Loucy (cell line): ENCODE results near the gene PRKN.

Experiments used
- H2AFZ ChIP-seq: fragments of 200-600 bp; sonication (generic); 2 replicates; pipeline ENCODE4 v1.6.0; 2016; ENCODE audit warnings: antibody characterized with exemption, mild to moderate bottlenecking, low read length, moderate library complexity
- H3F3A ChIP-seq: fragments of 200-600 bp; 2 replicates; pipeline ENCODE4 v1.6.0; 2016; ENCODE audit warnings: antibody characterized with exemption, low read depth, mild to moderate bottlenecking
- H3K27me3 ChIP-seq: fragments of 200-600 bp; sonication (generic); 2 replicates; pipeline ENCODE4 v1.6.1; 2014; ENCODE audit warnings: low read length, mild to moderate bottlenecking; ENCODE audit not compliant: insufficient read depth, poor library complexity, severe bottlenecking
- H3K36me3 ChIP-seq: fragments of 200-600 bp; sonication (generic); 2 replicates; pipeline ENCODE4 v1.6.1; 2016; ENCODE audit warnings: low read length; ENCODE audit not compliant: insufficient read depth
- H3K4me1 ChIP-seq: fragments of 200-600 bp; sonication (generic); 2 replicates; pipeline ENCODE4 v1.5.1; 2014; ENCODE audit warnings: low read length, mild to moderate bottlenecking; ENCODE audit not compliant: insufficient read depth, poor library complexity, severe bottlenecking
- H3K4me2 ChIP-seq: fragments of 200-600 bp; sonication (generic); 2 replicates; pipeline ENCODE4 v1.6.0; 2014; ENCODE audit warnings: antibody characterized with exemption, low read length, low read depth, mild to moderate bottlenecking; ENCODE audit not compliant: poor library complexity, severe bottlenecking
- H3K4me3 ChIP-seq: fragments of 200-600 bp; sonication (generic); 2 replicates; pipeline ENCODE4 v1.5.1; 2014; ENCODE audit warnings: low read length, mild to moderate bottlenecking, mixed read lengths; ENCODE audit not compliant: poor library complexity, severe bottlenecking
- H3K79me2 ChIP-seq: fragments of 200-600 bp; sonication (generic); 2 replicates; pipeline ENCODE4 v1.6.1; 2014; ENCODE audit warnings: low read length; ENCODE audit not compliant: insufficient read depth
- H3K9ac ChIP-seq: fragments of 200-600 bp; sonication (generic); 2 replicates; pipeline ENCODE4 v1.6.0; 2014; ENCODE audit warnings: mild to moderate bottlenecking, low read depth, low read length, moderate library complexity; ENCODE audit not compliant: poor library complexity, severe bottlenecking
- H3K9me2 ChIP-seq: fragments of 200-600 bp; sonication (generic); replicated peaks from 2 replicates; pipeline ENCODE4 v1.6.1; 2016; ENCODE audit warnings: low read depth, low read length, mixed read lengths
- H3K9me3 ChIP-seq: fragments of 200-600 bp; sonication (generic); 2 replicates; pipeline ENCODE4 v1.6.1; 2014; ENCODE audit warnings: mild to moderate bottlenecking, antibody characterized with exemption, low read length, low read depth; ENCODE audit not compliant: insufficient read depth
- H4K20me1 ChIP-seq: fragments of 200-600 bp; sonication (generic); 2 replicates; pipeline ENCODE4 v1.6.0; 2014; ENCODE audit warnings: antibody characterized with exemption, low read length, mild to moderate bottlenecking; ENCODE audit not compliant: insufficient read depth, poor library complexity, severe bottlenecking
- CTCF ChIP-seq: fragments of 200-600 bp; sonication (generic); conservative IDR thresholded peaks from 2 replicates; pipeline ENCODE4 v1.5.1; 2014; ENCODE audit warnings: mild to moderate bottlenecking, antibody characterized with exemption, low read length
- EZH2phosphoT487 ChIP-seq: fragments of 200-600 bp; IDR thresholded peaks from 2 replicates; pipeline ENCODE4 v1.6.1; 2018; ENCODE audit warnings: antibody characterized with exemption, mild to moderate bottlenecking, moderate library complexity, borderline replicate concordance

The PRKN gene

GRCh38 chr6:162149786-162150185, 577.8 kb downstream of the PRKN start:
- no peak overlapping the region for H3K4me3 ChIP-seq
- no peak overlapping the region for H2AFZ ChIP-seq
- H3K9me3 ChIP-seq = 0 out of 2 replicates have a peak, but pooled peaks cover 3% of the 10 kb centered on the region
- TF ChIP-seq EZH2phosphoT487 (no peak), CTCF (no peak)
- no peaks in the 10 kb centered on the region for H3K79me2 ChIP-seq
- H3K9me2 ChIP-seq = no peaks in the 10 kb centered on the region
- no peaks in the 10 kb centered on the region for H3K36me3 ChIP-seq
- no peaks in the 10 kb centered on the region for H3F3A ChIP-seq
- H3K4me2 ChIP-seq = no peak overlapping the region
- no peak overlapping the region for H3K9ac ChIP-seq
- no peaks in the 10 kb centered on the region for H3K4me1 ChIP-seq
- no peaks in the 10 kb centered on the region for H3K27me3 ChIP-seq
- no peaks in the 10 kb centered on the region for H4K20me1 ChIP-seq

DNA sequence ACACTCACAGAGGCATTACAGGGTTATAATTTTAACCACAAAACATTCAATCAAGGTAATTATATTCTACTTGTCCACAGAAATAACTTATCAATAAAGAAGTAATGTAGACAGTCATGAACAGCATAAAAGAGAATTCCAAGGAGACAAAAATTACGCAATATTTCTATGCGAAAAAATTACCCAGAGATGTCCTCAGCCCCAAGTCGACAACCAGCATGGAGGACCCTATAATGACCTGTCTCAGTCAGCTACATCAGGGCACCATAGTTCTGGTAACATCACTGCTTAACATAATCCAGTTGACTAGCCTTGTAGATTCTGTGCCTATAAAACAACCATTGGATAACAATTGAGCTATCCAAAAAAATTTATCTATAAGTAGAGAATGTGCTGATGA, 579.8 kb downstream of the PRKN start:
- Histone ChIP-seq H3K79me2 (no peaks in the 10 kb centered on the region), H3K27me3 (no peaks in the 10 kb centered on the region), H2AFZ (no peak overlapping the region), H3K9ac (no peak overlapping the region), H3K9me3 (0 out of 2 replicates have a peak, but pooled peaks cover 3% of the 10 kb centered on the region), H3K9me2 (no peaks in the 10 kb centered on the region), H3K4me2 (no peak overlapping the region), H3K4me1 (no peaks in the 10 kb centered on the region), H3K36me3 (no peaks in the 10 kb centered on the region), H3K4me3 (no peak overlapping the region), H4K20me1 (no peaks in the 10 kb centered on the region), H3F3A (no peaks in the 10 kb centered on the region)
- TF ChIP-seq EZH2phosphoT487 = no peak
- TF ChIP-seq CTCF = no peak

GRCh38 chr6:162147281-162147680, 580.3 kb downstream of the PRKN start:
- no peak overlapping the region for H3K9ac ChIP-seq

More at GRCh38 chr6:162147281-162147680, 580.3 kb downstream of the PRKN start:
- H3K4me3 ChIP-seq = no peak overlapping the region
- H3K9me3 ChIP-seq = 0 out of 2 replicates have a peak, but pooled peaks cover 3% of the 10 kb centered on the region
- H3K27me3 ChIP-seq = no peaks in the 10 kb centered on the region
- no peaks in the 10 kb centered on the region for H3K36me3 ChIP-seq
- H3K9me2 ChIP-seq = no peaks in the 10 kb centered on the region
- no peak overlapping the region for H2AFZ ChIP-seq
- H3K4me1 ChIP-seq = no peaks in the 10 kb centered on the region
- H3K79me2 ChIP-seq = no peaks in the 10 kb centered on the region
- TF ChIP-seq CTCF = no peak
- no peak for TF ChIP-seq EZH2phosphoT487
- no peaks in the 10 kb centered on the region for H4K20me1 ChIP-seq
- no peak overlapping the region for H3K4me2 ChIP-seq
- H3F3A ChIP-seq = no peaks in the 10 kb centered on the region
